SK-N-SH (cell line): ENCODE results near the gene PTPDC1.

Experiments used
- CTCF ChIP-seq: fragments of 200-600 bp; sonication (generic); IDR thresholded peaks from 2 replicates; pipeline ENCODE4 v1.6.1; 2017; ENCODE audit warnings: antibody characterized with exemption, mild to moderate bottlenecking, moderate library complexity
- EP300 ChIP-seq, 2 experiments: IDR thresholded peaks; 2 replicates each; pipeline versions ENCODE4 v1.4.0 to v1.6.1; 2012; ENCODE audit warnings: borderline replicate concordance in 1 of 2, low read depth in 1 of 2, low read length in 1 of 2
- EZH2phosphoT487 ChIP-seq: fragments of 200-600 bp; sonication (generic); IDR thresholded peaks from 2 replicates; pipeline ENCODE4 v1.6.1; 2017; ENCODE audit warnings: low read depth, mixed run types, mild to moderate bottlenecking, antibody characterized with exemption, moderate library complexity, borderline replicate concordance
- FOXJ3 ChIP-seq: sonication (generic); formaldehyde crosslinking; IDR thresholded peaks from 2 replicates; pipeline ENCODE4 v1.5.1; 2020; ENCODE audit warnings: mild to moderate bottlenecking, missing genetic modification reagents
- GABPA ChIP-seq: IDR thresholded peaks from 2 replicates; pipeline ENCODE4 v1.4.0; 2012; ENCODE audit warnings: low read depth, mild to moderate bottlenecking
- MAX ChIP-seq: IDR thresholded peaks from 2 replicates; pipeline ENCODE4 v1.4.0; 2012; ENCODE audit warnings: low read depth
- POLR2AphosphoS5 ChIP-seq: IDR thresholded peaks from 2 replicates; pipeline ENCODE4 v1.6.1; 2012; ENCODE audit warnings: low read depth, low read length
- RCOR1 ChIP-seq: fragments of 150-350 bp; IDR thresholded peaks from 2 replicates; pipeline ENCODE4 v1.6.1; 2017; ENCODE audit warnings: antibody characterized with exemption, low read length
- SIN3A ChIP-seq: IDR thresholded peaks from 2 replicates; pipeline ENCODE4 v1.6.1; 2012; ENCODE audit warnings: low read depth, mild to moderate bottlenecking, low read length, moderate library complexity, borderline replicate concordance
- TAF1 ChIP-seq: IDR thresholded peaks from 2 replicates; pipeline ENCODE4 v1.6.1; 2012; ENCODE audit warnings: low read depth, mild to moderate bottlenecking, low read length, moderate library complexity, borderline replicate concordance
- USF1 ChIP-seq: IDR thresholded peaks from 2 replicates; pipeline ENCODE4 v1.4.0; 2012; ENCODE audit warnings: low read depth, borderline replicate concordance
- YY1 ChIP-seq: IDR thresholded peaks from 2 replicates; pipeline ENCODE4 v1.4.0; 2012; ENCODE audit warnings: low read depth, mild to moderate bottlenecking

GRCh38 chr9:94120854-94121376, 36.7 kb downstream of the PTPDC1 start:
- TF ChIP-seq EP300 (IDR thresholded peaks at IDR 0.05; ENCODE audit: borderline replicate concordance in 1 of 2, low read depth in 1 of 2, low read length in 1 of 2) (no peak), USF1 (no peak), CTCF (no peak), MAX (no peak), EZH2phosphoT487 (no peak), GABPA (no peak), FOXJ3 (no peak), TAF1 (no peak), YY1 (no peak), POLR2AphosphoS5 (no peak), RCOR1 (no peak), SIN3A (no peak)
